Nucleus accumbens (tissue), 56 donors: ENCODE measurements around the gene DARS1.
A peak's percentile ranks its signal among the peaks of the same experiment; 100 is the strongest.

Source experiments
- DNase-seq, 56 donors: peaks; one replicate each; lab custom pipeline; 2025; lab: John Stamatoyannopoulos, UW

The DARS1 gene

GRCh38 chr2:135948642-135949355 is 36.6 kb downstream of the DARS1 start:
- no peak for DNase-seq

GRCh38 chr2:135948141-135948540 is 37.3 kb downstream of the DARS1 start:
- DNase-seq, result no peak

GRCh38 chr2:135947483-135947882 is 37.9 kb downstream of the DARS1 start:
- DNase-seq, result no peak

- DNase-seq, result no peak
These were observed 39.9 kb downstream of the DARS1 start for GRCh38 chr2:135945526-135945925.

- no peak for DNase-seq
These were observed 40.8 kb downstream of the DARS1 start for GRCh38 chr2:135944625-135945024.

DNA sequence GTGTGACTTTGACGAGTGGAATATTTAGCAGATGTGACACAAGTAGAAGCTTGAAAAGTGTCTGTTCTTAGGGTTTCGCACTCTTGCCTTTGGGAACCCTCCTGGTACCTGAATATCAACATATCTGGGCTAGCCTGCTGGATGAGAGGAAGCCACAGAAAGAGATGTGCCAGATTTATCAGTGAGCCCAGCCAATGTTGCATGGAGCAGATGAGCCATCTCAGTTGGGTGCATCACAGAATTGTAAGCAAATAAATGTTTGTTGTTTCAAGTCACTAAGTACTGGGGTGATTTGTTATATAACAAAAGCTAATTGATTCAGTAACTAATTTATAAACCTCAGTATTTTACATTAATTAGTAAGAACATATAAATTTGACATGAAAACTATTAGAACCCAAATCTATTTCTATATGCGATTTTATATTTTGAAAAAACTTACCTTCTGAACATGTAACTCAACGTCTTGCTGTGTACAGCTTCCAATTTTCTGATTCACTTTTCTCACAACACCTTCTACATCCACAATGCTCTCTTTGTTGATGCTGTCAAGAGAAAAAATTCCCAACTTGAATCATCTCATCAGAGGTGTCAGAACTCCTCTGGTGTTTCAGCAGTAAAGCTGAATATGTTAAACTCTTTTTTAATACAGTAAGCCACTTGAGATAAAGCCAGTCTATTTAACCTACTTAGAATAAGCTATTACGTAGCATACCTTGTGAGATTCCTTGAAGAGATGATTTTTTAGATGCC is 42.3 kb downstream of the DARS1 start:
- peak in 1 of 56 donors; percentile 19 for DNase-seq

GRCh38 chr2:135936524-135936923 is 48.9 kb downstream of the DARS1 start:
- DNase-seq, result no peak

DNA sequence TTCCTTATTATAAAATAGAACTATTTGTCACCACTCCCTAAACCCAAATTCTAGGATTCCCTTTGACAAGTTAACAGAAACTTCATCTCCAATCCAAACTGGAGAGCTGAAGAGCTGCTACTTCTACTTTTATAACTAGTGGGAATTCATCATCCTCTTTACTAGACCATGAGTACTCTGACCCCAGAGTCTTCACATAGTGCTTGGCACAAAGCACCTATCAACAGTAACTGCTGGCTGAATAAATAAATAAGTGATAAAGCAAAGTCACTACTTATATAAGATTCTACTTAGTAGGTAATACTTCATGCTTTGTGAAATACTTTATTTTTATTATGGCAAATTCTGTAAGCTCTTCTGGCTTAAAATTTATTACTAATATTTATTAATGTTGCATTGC is 49.5 kb downstream of the DARS1 start:
- no peak for DNase-seq

GRCh38 chr2:135931776-135932443 is 53.5 kb downstream of the DARS1 start:
- DNase-seq, result no peak

DNA sequence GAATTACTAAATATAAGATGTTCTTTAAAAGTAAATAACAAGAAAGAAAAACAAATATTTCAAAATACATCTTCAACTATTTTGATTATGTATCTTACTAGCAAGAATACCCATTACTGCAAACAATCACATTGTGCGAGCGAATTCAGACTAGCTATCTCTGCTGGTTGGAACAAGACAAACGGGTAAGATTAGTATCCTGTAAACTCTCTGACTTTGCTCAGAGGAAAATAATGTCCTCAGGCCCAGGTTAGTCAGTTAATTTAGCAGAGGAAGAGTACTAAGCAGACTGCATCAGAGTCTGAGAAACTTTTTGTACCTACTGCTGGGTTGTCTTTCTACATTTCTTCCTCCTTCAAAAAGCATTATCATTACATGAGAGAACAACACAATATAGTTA is 58.8 kb downstream of the DARS1 start:
- DNase-seq, result no peak

DNA sequence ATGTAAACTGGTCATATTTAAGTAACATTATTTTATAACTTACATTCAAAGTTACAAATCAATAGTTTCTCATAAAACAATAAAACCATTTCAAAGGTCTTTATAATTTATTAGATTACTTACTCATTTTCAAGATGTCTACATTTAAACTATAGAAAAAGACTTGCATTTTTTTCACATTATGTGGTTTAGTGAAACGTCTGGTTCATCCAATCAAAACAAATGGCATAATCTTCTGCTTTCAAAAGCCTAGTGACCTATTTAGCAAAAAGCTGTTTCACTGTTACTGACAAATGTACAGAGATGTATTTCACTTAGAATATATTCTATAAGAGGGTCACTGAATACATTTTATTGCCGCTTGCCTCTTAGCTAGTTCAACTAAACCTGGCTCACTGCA is 59.9 kb downstream of the DARS1 start:
- no peak for DNase-seq

DNA sequence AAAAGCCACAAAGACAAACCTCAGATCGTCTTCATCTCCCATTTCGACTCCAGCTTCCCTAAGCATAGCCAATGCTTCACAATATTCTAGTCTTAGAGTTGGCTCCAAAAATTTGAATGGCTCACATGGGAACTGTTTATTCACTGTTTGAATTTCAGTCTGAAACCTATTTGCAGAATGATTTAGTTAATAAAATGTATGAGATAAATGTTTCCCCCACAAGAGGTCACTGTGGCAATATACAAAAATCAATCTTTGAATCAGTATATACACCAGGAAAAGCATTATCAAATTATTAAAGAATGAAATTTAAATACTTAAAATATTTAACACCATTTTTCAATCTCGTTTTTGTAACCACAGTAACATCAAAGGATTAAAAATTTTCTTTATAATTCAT is 69.2 kb downstream of the DARS1 start:
- DNase-seq, result no peak

- DNase-seq, result no peak
These were observed 70.9 kb downstream of the DARS1 start for GRCh38 chr2:135914485-135914884.

- peak in 2 of 56 donors; percentile 6 to 39 for DNase-seq
These were observed 71.6 kb downstream of the DARS1 start for GRCh38 chr2:135913727-135914365.

DNA sequence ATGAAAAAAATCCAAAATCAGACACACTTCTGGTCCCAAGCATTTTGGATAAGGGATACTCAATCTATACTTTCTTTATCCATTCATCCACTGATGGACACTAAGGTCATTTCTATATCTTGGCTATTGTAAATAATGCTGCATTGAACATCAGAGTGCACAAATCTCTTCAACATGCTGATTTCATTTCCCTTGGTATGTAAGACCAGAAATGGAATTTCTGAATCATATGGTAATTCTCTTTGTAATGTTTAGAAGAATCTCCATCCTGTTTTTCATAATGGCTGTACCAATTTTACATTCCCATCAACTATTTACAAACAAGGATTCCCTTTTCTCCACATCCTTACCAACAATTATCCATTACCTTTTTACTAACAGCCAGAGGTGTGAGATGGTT is 75.5 kb downstream of the DARS1 start:
- no peak for DNase-seq

DNA sequence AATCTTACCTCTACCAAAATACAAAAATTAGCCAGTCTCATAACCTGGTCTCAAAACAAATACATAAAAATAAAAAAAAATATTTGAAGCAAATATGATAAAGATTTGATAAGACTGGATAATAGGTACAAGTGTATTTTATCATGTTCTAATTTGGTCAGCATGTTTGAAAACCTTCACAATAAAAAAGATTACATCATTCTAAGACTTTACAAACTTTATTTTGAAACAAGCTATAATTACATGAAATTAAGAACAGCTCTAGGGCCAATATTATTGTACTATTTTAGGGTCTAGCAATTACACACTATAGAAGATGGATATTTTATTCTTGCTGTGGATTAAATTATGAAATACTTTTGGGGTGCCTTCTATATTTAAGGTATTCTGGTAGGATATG is 79.7 kb downstream of the DARS1 start:
- no peak for DNase-seq

DNA sequence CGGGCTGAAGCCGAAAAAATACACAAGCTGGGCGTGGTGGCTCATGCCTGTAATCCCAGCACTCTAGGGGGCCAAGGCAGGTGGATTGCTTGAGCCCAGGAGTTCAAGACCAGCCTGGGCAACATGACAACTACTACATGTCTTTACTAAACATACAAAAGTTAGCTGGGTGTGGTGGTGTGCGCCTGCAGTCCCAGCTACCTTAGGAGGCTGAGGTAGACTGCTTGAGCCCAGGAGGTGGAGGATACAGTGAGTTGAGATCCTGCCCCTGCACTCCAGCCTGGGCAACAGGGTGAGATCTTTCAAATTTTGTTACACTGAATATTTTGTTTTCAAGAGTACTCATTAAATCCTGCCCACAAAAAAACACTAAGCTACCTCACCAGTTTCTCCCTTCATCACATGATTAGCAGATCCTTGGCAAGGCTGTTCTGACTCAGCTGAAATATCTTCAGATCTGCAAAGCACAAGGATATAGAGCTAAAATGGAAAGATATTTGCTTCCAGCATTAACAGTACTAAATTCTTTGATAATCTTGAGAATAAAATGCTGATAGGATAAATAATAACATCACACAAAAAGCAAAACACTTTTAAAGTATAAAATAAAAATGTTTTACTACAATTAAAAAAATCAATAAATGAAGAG is 81.0 kb downstream of the DARS1 start:
- no peak for DNase-seq

- no peak for DNase-seq
These were observed 81.8 kb downstream of the DARS1 start for GRCh38 chr2:135903650-135904049.

- DNase-seq, result no peak
These were observed 85.9 kb downstream of the DARS1 start for GRCh38 chr2:135899567-135899966.

DNA sequence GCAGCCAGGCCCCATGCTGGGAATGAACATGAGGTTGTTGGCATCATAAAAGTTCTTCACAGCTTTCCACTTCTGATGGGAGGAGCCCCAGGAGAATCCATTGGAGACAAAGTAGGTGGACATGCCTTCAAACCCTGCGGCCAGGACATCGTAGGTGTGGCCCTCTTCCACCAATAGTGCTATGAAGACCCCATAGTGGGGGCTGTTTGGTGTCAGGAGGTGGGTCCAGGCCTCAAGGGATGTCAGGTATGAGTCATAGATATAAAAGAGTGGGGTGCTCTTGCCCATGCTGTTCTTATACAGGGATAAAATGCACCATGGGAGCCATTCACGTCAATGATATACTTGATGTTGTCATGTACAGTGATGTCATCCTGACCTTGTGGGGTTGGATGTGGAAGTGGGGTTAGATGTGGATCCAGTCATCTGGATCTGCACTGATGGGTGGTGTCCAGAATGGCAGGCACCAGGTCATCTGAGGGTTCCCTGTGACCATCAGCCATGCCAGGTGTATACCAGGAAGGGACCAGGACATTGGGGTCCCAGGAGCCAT is 87.1 kb downstream of the DARS1 start:
- no peak for DNase-seq
